ENCODE results near the gene IL22RA1.

Gene IL22RA1

DNA sequence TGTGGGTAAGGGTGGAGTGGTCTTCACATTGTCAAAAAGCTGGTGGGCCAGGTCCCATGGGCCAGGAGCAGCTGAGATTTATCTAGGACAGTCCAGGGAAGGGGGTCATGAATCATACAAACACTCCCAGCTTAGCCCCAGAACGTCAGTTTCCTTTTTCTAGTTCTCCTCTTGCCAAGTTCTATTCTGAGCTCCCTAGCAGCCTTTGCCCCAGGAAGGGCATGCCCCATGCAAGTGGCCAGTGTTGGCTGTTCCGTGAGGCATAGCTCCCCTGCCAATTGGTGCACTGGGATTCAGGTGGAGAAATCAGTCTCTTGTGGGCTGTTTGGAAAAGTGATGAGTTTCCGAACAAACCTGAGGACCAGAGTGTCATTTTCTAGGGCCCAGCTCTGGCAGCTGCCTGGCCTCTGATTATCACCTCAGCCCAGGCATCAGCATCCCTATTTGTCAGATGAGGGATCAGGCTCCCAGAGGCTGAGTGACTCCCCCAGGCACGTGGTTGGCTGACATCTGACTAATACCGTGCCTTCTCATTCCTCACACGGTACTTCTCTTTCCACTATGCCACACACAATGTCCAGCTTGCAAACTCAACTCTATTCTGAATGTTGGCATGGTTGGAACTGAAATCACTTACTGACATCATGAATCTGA, 16.8 kb downstream of the IL22RA1 start:
- TF ChIP-seq EP300 (IDR thresholded peaks at IDR 0.05; ENCODE audit: borderline replicate concordance): no peak
- no peak for TF ChIP-seq YY1 (IDR thresholded peaks at IDR 0.05; ENCODE audit: low read depth)
- no peak for TF ChIP-seq NFIC (IDR thresholded peaks at IDR 0.05)
- no peak for TF ChIP-seq RAD21 (IDR thresholded peaks at IDR 0.05; ENCODE audit: low read depth)
- no peak for TF ChIP-seq TCF12 (IDR thresholded peaks at IDR 0.05; ENCODE audit: low read depth)
- no peak for TF ChIP-seq USF1 (IDR thresholded peaks at IDR 0.05)
- no peak for TF ChIP-seq FOXM1 (IDR thresholded peaks at IDR 0.05; ENCODE audit: borderline replicate concordance, low read depth)
- TF ChIP-seq, protein P1, sequence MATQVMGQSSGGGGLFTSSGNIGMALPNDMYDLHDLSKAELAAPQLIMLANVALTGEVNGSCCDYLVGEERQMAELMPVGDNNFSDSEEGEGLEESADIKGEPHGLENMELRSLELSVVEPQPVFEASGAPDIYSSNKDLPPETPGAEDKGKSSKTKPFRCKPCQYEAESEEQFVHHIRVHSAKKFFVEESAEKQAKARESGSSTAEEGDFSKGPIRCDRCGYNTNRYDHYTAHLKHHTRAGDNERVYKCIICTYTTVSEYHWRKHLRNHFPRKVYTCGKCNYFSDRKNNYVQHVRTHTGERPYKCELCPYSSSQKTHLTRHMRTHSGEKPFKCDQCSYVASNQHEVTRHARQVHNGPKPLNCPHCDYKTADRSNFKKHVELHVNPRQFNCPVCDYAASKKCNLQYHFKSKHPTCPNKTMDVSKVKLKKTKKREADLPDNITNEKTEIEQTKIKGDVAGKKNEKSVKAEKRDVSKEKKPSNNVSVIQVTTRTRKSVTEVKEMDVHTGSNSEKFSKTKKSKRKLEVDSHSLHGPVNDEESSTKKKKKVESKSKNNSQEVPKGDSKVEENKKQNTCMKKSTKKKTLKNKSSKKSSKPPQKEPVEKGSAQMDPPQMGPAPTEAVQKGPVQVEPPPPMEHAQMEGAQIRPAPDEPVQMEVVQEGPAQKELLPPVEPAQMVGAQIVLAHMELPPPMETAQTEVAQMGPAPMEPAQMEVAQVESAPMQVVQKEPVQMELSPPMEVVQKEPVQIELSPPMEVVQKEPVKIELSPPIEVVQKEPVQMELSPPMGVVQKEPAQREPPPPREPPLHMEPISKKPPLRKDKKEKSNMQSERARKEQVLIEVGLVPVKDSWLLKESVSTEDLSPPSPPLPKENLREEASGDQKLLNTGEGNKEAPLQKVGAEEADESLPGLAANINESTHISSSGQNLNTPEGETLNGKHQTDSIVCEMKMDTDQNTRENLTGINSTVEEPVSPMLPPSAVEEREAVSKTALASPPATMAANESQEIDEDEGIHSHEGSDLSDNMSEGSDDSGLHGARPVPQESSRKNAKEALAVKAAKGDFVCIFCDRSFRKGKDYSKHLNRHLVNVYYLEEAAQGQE (IDR thresholded peaks at IDR 0.05; ENCODE audit: low read depth): no peak
- no peak for TF ChIP-seq TEAD4 (IDR thresholded peaks at IDR 0.05)
- TF ChIP-seq CREB1 (IDR thresholded peaks at IDR 0.05; ENCODE audit: low read depth): no peak
- no peak for TF ChIP-seq CEBPB (IDR thresholded peaks at IDR 0.05)
- no peak for TF ChIP-seq EGR1 (IDR thresholded peaks at IDR 0.05)
- TF ChIP-seq ZBTB7A (IDR thresholded peaks at IDR 0.05; ENCODE audit: low read depth): no peak
- no peak for TF ChIP-seq TAF1 (IDR thresholded peaks at IDR 0.05; ENCODE audit: low read depth)
- TF ChIP-seq, protein P2, sequence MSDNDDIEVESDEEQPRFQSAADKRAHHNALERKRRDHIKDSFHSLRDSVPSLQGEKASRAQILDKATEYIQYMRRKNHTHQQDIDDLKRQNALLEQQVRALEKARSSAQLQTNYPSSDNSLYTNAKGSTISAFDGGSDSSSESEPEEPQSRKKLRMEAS (IDR thresholded peaks at IDR 0.05): no peak

DNA sequence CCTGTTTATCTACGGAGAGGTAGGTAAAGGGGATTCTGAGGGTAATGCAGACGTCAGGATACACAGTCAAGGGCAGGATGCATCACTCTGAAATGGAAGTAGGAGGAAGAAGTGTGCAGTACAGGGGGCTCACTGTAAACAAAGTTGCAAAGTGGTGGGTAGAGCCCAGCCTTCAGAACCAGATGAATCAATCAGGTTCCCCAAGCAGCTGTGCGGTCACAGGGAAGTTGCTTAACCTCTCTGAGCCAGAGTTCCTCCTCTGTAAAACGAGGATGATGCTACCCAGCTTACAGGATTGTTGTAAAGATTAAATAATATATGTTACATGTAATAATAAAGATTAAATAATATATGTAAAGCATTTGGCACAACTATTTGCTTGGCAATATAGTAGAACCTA, 17.5 kb downstream of the IL22RA1 start:
- TF ChIP-seq CEBPB (IDR thresholded peaks at IDR 0.05): no peak
- no peak for TF ChIP-seq TEAD4 (IDR thresholded peaks at IDR 0.05)
- TF ChIP-seq ZBTB7A (IDR thresholded peaks at IDR 0.05; ENCODE audit: low read depth): no peak
- TF ChIP-seq NFIC (IDR thresholded peaks at IDR 0.05): no peak
- TF ChIP-seq FOXM1 (IDR thresholded peaks at IDR 0.05; ENCODE audit: borderline replicate concordance, low read depth): no peak
- no peak for TF ChIP-seq TCF12 (IDR thresholded peaks at IDR 0.05; ENCODE audit: low read depth)
- TF ChIP-seq USF1 (IDR thresholded peaks at IDR 0.05): no peak
- TF ChIP-seq, protein P2 (IDR thresholded peaks at IDR 0.05): no peak
- TF ChIP-seq, protein P1 (IDR thresholded peaks at IDR 0.05; ENCODE audit: low read depth): no peak
- no peak for TF ChIP-seq EP300 (IDR thresholded peaks at IDR 0.05; ENCODE audit: borderline replicate concordance)

DNA sequence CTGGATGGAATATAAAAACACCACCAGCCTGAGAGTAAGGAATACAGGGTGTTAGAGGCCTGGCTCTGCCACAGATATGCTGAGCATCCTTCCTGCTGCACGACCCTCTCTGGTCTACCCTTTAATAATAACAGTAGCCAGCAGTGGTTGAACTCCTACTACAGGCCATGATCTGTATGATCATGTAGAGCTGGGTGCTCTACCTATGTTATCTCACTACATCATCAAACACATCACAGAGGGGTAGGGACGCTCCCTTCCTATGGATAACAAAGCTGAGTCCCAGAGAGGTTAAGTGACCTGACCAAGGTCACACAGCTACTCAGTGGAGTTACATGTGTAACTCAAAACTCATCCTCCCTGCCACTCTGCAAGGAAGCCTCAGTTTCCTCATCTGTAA, 18.0 kb downstream of the IL22RA1 start:
- TF ChIP-seq FOXM1 (IDR thresholded peaks at IDR 0.05; ENCODE audit: borderline replicate concordance, low read depth) (no peak), TEAD4 (IDR thresholded peaks at IDR 0.05) (no peak), ZBTB7A (IDR thresholded peaks at IDR 0.05; ENCODE audit: low read depth) (no peak), USF1 (IDR thresholded peaks at IDR 0.05) (no peak), TAF1 (IDR thresholded peaks at IDR 0.05; ENCODE audit: low read depth) (no peak), TCF12 (IDR thresholded peaks at IDR 0.05; ENCODE audit: low read depth) (no peak), YY1 (IDR thresholded peaks at IDR 0.05; ENCODE audit: low read depth) (no peak), CEBPB (IDR thresholded peaks at IDR 0.05) (no peak), EGR1 (IDR thresholded peaks at IDR 0.05) (no peak), EP300 (IDR thresholded peaks at IDR 0.05; ENCODE audit: borderline replicate concordance) (no peak)
- TF ChIP-seq, protein P1 (IDR thresholded peaks at IDR 0.05; ENCODE audit: low read depth): no peak
- TF ChIP-seq, protein P2 (IDR thresholded peaks at IDR 0.05): no peak

Measured in Ishikawa (cell line).